GM19035 (cell line): ENCODE data around the gene WASF2.
"Not testable (repeated sequence)": the region's sequence is repeated elsewhere in the genome, so short reads cannot be mapped to it uniquely, and the experiment has no call there.

Experiments
- ATAC-seq: cut with Tn5 transposase; IDR thresholded peaks from one replicate; pipeline ENCODE4 v1.9.1; 2021; ENCODE audit not compliant: unreplicated experiment

Gene WASF2

GRCh38 chr1:27400963-27401341 lies 89.0 kb downstream of the WASF2 start:
- no peak for ATAC-seq

GRCh38 chr1:27400082-27400962 lies 89.6 kb downstream of the WASF2 start:
- ATAC-seq, result no peak

- ATAC-seq, result no peak
Observed at GRCh38 chr1:27399251-27400025, 90.5 kb downstream of the WASF2 start.

GRCh38 chr1:27398405-27399149 lies 91.4 kb downstream of the WASF2 start:
- no peak for ATAC-seq

- no peak for ATAC-seq
Observed at GRCh38 chr1:27397749-27398148, 92.2 kb downstream of the WASF2 start.

GRCh38 chr1:27397110-27397509 lies 92.9 kb downstream of the WASF2 start:
- ATAC-seq, result no peak

GRCh38 chr1:27395441-27396195 lies 94.3 kb downstream of the WASF2 start:
- ATAC-seq, result no peak

- no peak for ATAC-seq
Observed at GRCh38 chr1:27394925-27395324, 95.0 kb downstream of the WASF2 start.

- no peak for ATAC-seq
Observed at GRCh38 chr1:27394282-27394658, 95.7 kb downstream of the WASF2 start.

- ATAC-seq, result no peak
Observed at GRCh38 chr1:27393641-27394281, 96.2 kb downstream of the WASF2 start.

- ATAC-seq, result no peak
Observed at GRCh38 chr1:27392778-27393635, 97.0 kb downstream of the WASF2 start.

- ATAC-seq, result peak; percentile 82
Observed at GRCh38 chr1:27392096-27392777, 97.7 kb downstream of the WASF2 start, which contains the start of gene GPR3. Gene GPR3 (plus strand): TSS chr1:27392622. CDS start chr1:27393799, 1,177 bp downstream.

GRCh38 chr1:27391511-27392095 lies 98.4 kb downstream of the WASF2 start:
- ATAC-seq, result no peak

- ATAC-seq, result no peak
Observed at GRCh38 chr1:27388337-27389005, 101.5 kb downstream of the WASF2 start.

GRCh38 chr1:27384797-27385196 lies 105.2 kb downstream of the WASF2 start:
- not testable (repeated sequence) for ATAC-seq

- ATAC-seq, result no peak
Observed at GRCh38 chr1:27383661-27384060, 106.3 kb downstream of the WASF2 start.

- ATAC-seq, result no peak
Observed at GRCh38 chr1:27383039-27383605, 106.8 kb downstream of the WASF2 start, which contains the start of gene CD164L2. Gene CD164L2 (minus strand): TSS chr1:27383333. CDS start chr1:27383239, 94 bp downstream.
